HPDE6-E6E7 (cell line): ENCODE results near the gene ANKH.

Experiments
- DNase-seq: peaks from one replicate; pipeline ENCODE4 v3.0.0; 2011; ENCODE audit warnings: missing footprints; ENCODE audit errors: extremely low spot score

Gene ANKH

DNA sequence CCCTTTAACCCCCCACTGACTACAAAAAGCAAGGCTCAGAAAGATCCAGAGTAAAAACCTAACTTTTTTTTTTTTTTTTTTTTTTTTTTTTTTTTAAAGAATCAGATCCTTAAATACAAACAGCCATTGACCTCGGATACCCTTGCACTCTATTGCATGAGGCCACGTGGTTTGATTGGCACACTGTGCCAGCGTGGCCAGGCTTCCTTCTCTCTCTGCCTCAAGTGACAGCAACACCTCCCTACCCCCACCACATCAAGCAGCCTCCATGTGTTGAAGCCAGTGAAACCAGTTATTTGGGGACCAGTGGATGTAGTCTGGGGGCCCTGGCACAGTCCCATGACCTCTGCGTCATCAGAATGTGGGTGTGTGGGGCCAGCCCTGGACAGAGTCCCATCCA, 135.6 kb downstream of the ANKH start:
- no peak for DNase-seq

DNA sequence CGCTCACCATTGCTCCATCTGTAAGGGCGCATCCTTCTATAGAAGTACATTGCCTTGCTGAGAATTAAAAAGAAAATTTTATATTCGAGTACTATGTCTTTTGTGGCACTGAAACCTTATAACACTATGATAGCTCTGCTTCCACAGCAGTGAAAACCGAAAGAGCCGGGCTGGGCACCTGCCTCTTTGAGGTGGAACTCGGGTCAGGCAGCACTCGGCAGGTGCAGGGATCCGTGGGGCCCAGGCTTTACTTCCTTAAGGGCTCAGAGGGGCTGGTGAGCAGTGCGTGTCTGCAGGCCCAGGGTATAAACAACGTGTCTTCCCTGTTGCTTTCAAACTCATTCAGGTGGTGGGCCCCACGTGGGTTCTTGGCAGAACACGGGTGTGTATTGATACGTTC, 137.2 kb downstream of the ANKH start:
- DNase-seq, result no peak

DNA sequence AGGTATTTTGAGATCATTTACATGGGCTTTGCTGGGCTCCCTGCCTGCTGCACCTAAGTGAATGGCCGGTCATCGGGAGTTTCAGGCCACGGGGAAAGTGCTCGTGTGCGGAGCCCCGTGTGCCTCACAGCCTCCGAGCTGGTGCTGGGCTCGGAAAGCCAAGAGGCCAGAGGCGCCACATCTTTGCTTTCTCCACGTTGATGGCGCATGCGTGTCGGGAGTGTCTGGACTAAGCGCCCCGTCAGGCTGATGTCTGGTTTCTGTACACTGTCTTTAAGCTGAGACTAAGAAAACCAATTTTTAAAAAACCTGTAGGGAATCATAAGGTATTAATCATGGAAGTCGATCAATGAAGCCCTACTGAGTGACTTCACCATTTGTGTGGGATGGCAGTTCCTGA, 137.9 kb downstream of the ANKH start:
- DNase-seq, result no peak

DNA sequence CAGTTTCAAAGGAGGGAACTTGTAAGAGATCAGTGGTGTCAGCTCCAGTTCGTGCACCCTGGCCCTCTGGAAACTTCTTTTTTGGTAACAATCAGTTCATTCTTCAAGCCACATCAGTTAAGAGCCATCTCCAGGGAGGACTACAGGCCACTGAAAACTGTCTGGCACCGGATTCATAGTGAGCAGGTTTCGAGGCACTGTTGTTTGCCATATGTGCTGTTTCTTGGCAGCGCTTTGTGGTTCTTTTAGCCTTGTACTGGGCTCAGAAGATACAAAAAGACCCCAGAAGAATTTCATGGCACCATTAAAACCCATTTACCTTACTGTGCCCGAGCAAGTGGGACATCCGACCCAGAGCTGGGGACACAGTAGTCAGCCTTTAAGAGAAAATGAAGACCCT, 138.6 kb downstream of the ANKH start:
- DNase-seq, result no peak

DNA sequence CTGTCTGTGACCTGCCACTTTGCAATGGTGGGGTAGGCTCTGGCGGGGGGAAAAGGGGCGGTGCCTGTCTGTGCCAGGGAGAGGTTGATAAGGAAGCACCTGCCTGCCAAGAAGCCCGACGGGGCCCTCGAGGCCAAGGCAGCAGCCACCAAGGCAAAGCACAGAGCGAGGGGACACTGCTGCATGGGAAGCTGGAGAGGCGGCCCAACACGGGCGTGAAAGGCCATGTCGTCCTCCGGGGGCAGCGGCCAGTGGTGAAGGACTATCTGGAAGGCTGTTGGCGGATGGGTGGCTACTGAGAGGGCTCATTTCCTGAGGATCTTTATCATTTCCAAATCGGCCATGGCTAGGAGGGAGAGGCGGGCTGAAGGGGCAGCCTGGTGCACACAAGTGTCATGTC, 140.7 kb downstream of the ANKH start:
- no peak for DNase-seq

DNA sequence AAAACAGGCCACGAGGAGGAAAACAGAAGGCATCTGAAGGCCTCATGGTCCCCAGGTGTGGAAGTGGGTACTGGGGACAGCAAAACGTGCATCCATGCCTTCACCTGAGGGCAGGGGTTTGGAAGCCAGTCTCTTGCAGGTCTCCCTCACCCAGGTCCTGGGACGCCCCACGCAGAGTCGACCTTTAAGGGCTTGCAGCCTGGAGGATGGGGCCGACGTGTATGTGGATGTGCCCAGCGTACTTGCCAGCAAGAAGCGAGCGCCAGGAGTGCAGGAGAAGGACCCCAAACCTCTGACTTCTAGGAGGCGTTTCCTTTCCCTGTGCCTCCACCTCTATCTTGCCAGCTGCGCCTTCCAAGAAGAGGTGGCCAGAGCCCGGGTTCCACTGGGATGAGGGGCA, 141.1 kb downstream of the ANKH start:
- DNase-seq, result no peak

DNA sequence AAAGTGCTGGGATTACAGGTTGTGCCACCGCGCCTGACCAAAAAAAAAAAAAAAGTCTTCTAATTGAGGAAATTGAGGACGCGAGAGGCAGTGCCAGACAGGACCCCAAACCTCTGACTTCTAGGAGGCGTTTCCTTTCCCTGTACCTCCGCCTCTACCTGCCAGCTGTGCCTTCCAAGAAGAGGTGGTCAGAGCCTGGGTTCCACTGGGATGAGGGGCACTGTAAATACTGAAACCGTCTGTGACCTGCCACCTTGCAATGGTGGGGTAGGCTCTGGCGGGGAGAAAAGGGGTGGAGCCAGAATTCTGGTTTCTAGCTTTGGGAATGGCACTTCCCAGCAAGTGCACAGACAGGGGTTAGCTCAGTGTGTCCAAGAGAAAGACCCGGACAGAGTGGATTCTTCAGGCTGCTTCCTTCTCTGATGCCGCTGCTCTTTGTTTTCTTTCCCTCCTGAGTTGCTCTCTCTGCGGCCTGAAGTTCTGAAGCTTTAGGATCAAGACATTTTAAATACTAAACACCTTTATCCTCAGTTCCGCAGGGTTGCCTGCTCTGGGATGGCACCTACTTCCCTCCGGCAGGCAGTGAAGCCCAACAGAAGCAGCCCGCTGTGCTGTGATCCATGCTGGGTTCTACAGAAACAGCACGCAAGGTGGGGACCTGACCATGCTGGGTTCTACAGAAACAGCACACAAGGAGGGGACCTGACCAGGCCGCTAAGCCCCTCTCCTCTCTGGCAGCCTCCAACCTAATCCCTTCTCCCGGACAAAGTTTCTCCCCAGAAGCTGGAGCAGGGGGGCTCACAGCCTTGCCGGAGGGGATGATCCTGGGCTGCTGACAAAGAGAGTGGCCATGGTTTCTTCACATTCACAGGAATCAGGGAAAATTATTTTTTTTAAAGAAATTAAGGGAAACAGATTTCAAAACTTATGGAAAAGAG, 141.9 kb downstream of the ANKH start:
- DNase-seq, result no peak

DNA sequence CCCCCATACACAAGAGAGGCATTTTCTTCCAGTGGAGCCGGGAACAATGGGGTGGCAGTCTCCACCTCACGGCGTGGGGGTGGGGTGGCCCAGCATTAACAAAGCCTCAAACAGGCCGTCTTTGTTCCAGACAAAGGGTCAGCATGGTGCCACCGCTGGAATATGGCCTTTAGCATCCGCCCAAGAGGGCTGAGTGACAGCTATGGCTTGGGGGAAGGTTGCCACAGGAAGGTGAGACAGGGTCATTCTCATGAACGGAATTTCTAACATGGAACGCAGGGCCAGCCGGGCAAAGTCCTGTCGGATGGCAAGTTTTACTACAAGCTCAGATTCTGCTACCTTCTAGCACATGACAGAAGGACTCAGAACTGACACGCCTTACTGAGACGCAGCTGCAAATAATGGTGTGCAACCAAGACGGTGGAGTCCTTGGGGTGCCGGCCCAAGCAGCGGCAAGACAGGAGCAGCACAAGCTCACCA, 143.1 kb downstream of the ANKH start:
- DNase-seq, result no peak

DNA sequence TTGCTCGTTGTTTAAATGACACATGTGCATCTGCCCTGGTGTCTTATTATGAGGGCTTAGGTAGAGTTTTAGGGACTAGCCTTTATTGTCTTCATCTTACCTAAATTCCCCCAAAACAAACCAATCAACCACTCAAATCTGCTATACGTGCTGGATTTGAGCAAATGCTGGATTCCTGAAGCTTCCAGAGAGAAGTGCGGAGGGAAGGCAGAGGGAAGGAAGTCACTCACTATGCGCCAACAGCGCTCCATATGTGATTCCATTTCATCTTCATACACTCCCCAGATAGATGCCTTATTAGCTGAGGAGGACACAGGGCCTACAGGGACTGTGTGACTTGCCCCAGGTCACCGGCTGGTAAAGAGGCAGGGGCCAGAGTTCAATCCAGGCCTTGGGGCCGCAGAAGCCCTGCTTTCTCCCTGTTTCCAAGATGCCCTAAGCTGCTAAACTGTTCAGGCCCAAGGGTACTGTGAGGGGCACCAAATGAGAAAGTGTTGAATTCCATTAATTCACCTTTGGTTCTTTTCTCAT, 143.6 kb downstream of the ANKH start:
- no peak for DNase-seq

DNA sequence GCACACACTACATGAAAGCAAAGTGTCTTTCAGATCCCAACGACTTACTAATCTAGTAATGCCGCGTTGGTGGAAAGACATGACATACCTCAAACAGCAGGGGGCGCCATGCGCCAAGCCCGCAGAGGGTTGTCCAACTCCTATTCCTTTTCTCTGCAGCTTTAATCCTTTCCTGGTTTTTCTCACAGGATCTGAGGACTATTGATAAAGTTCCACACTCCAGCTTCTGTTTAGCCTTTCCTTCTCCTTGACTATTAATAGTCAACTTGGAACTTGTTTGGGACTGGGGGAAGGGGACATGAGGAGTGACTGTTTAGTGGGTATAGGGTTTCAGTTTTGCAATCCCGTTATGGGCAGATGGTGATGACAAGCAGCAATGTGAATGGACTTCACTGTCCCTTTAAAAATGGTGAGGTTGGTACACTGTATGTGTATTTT, 144.1 kb downstream of the ANKH start:
- DNase-seq, result peak; percentile 70

DNA sequence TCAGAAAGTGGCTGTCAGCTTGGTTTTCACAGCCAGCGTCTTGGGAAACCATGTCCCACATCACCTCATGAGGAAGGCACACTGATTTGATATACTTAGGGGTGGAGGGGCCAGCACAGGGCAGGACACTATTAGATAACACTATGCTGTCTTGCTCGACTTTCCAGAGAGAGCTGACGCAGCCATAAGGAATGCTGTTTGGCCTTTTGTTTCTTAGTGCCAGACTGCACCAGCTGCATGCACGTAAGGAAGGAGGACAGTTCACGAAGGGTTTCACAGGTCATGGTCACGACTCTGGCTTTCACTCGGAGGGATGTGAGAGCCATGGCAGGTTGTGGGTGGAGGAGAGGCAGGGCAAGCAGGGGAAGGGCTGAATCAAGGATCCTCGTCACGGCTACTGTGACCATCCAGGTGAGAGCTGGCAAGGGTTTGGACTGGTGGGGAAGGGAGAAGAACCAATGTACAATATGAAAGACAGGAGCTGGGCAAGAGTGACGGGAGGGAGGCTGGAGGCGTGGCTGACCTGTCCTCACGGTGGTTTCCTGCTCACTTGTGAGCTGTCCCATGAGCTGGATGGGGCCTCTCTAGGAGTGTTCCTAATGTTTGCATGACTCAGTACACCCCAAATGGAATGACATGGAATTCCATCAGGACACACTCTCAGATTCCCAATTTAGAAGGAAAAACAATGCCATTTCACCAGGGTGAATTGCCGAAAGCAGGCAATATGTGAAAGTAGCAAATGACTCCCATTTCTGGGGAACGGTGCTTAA, 145.3 kb downstream of the ANKH start:
- DNase-seq, result peak; percentile 62

DNA sequence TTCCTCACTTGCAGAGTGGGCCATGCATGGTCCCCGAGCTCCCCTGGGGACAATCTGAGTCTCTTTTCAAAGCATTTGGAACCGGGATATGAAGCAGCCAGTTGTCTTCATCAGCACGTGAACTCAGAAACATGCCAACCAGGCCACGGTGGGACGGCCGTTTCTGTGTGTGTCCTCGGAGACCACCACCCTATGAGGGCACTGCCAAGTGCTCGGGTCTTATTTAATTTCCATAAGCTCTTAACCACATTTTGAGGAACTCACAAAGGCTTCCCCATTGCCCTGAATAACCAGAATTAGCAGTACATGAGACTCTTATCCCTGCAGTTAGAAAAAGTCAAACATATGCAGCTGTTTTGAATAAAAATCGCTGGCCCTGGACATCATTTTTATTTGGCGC, 146.9 kb downstream of the ANKH start:
- no peak for DNase-seq

DNA sequence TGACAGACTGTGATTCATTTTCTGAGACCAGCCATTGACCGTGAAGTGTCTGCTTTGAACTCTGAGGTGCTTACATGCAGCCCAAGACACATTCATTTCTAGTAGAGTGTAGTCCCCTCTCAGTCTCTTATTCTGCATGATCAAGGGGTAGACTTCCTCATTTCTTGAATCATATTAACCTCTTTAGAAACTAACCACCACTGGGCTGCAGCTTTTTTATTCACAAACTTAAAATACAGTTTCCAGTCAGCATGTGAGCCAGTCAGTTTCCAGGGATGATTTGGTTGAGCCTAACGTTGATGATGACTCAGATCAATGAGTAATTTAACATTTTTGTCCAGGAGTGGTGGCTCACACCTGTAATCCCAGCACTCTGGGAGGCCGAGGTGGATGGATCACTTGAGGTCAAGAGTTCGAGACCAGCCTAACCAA, 147.9 kb downstream of the ANKH start:
- DNase-seq, result no peak

DNA sequence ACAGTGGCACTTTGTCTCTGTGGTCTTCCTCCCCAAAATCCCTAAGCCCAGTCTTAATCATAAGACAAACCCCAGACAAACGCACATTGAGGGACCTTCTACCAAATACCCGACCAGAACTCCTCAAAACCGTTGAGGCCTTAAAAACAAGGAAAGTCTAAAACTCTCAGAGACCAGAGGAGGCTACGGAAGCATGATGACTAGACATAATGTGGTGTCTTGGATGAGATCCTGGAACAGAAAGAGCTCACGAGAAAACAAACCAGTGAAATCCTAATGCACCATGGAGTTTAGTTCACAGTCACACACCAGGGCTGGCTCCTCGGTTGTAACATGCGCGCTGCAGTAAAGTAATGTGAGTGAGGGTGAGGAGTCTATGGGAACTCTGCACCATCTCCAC, 148.7 kb downstream of the ANKH start:
- DNase-seq, result no peak

DNA sequence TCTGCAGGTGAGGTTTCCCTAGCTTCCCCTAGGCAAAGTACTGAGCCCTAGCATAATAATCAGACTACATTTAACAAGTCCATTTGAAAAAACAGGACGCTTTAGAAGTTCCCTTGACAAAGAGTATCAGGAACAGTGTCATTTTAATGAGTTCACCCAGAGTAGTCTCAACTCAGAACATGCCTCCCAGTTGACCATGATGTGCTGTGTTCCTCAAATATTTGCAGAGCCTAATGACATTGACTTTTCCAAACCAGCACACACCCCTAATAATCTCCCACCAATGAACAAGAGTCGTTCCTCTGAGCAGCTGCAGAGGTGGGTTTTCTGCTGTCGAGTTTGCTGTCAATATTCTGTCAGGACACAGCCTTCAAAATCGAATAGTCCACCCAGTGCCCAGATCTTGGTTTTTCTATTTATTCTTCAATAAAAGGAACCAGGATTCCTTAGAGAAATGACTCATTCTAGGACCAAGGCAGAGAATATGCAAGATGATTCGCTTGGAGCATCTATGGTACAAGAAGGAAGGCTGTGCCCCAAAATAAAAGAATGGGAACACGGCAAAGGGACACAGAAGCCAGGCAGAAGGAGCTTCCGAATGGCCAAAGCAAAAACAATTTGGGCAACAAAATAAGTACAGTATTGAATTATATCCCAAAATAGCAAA, 149.5 kb downstream of the ANKH start:
- DNase-seq, result no peak

DNA sequence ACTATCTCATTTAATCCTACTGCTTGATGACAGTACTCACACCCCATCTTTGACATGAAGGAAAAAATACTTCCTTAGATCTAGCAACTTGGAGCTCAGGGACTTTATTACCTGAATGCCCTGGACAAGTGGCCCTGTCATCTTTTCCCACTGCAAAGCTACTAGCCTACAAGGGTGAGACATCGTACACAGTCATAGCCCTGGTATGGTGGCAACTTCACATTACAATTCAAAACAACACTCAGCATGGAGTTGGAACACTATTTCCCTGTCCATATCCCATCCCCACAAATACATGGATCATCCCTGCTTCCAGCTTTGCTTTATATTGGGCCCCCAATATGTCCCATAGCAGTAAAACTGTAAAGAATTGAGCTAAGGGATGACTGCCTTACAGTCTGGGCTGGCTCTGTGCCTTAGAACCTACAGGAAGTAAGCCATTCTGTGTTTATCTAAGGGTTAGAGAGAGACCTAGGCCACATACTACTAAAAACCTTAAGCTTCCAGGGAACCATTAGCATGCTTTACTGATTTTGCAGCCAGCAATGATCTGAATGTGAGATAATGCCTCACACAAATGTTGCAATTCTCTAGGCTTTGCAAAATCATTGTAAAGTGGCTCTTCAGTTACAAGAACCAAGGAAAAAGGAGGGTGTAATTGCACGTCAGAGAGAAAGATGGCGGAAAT, 151.2 kb downstream of the ANKH start:
- DNase-seq, result no peak

DNA sequence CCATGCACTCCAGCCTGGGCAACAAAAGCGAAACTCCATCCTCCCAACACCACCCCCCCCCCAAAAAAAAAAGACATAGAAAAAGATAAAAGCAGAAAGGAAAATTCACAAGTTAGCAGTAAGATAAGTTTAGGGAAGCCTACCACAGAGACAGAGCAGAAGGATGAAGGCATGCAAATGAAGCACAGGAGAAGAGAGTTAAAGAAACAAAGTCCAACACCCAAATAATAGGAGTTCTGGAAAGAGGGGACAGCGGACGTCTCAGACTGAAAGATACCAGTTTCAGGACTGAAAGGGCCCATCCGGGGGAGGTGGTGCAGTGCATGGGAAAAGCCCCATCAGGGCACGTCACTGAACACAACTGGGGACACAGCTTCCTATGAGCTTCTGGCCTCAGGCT, 152.8 kb downstream of the ANKH start:
- no peak for DNase-seq

DNA sequence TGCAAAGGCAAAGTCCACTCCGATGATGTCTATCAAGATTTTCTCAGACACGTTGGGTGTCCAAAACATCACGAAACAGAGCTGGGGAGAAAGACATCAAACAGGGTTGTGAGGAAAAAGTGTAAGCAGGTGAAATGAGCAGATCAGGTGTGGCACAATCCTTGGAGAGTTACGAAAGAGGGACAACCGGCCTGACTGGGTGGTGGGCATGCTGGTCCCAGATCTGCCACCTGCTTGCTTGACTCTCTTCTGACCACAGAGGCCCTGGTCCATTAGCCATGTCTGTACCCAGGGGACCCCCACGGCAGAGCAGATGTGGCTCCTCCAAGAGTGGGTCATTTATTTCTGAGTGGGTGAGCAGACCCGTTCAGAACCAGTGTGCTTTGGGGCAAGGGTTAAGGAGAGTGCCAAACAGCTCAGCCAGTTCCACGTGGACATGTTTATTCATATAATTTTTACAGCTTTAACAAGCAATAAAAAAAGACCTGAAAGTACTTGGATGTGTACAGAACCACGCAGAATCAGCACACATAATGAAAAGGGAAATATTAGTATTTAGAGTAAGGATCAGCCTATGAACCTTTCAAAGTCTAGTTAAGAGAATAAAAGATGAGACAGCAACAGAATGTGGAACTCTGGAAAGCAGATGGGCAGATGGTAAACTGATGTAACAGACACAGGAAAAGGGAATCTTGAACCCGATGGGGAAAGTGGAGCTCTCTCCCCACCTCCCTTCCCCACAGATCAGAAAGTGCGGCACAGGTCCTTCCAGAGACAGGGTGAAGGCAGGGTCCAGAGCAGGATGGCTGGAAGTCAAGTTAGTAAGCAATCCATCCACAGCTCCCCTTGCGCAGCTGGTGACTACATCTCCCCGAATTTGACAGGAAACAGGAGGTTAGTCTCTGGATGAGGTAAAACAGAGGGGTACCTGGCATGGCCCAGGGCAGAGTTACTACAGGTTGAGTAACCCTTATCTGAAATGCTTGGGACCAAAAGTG, 154.5 kb downstream of the ANKH start:
- DNase-seq, result no peak

DNA sequence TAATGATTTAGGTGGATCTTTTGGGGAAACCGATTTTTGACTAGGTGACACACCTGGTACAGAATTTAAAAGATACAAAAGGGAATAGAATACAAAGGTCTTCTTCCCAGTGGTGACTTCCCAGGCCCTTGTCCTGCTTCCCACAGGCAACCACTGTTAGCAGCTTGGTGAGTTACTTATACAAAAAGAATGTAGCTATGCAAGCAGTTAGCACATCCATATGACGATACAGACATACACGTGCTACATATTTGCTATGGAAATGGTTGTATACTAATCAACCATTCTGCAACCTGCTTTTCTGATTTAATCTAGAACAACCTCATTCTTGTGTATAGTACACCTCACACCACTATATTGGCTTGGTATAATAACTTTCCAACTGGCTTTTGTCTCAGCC, 156.1 kb downstream of the ANKH start:
- DNase-seq, result no peak

DNA sequence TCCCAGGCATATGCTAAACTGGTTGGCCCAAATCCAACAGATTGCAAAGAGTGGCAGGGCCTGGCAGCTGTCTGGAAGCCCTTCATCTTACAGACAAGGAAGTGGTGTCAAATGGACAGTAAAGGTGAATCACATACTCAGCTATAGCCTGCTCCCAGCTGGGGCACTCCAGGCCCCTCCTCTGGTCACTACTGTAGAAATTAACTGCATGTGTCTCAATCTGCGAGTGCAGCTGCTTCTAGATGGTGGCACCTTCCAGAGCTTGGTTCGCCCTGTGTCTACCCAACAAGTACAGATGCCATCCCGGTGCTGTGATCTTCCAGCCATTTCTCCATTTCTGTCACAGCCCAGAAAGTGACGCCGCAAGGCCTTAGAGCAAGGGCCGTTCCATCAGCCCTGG, 156.9 kb downstream of the ANKH start:
- DNase-seq, result peak; percentile 33
